GM12865 (cell line): ENCODE measurements around the gene DPP6.
A peak's percentile ranks its signal among the peaks of the same experiment; 100 is the strongest.

Source experiments
- DNase-seq: peaks from one replicate; pipeline ENCODE4 v3.0.0; 2010; ENCODE audit warnings: low read depth
- H3K4me3 ChIP-seq: 2 replicates; pipeline ENCODE4 v1.5.1; 2011; ENCODE audit warnings: mild to moderate bottlenecking, low read depth, low read length, control low read depth
- TF ChIP-seq, protein P1 (sequence below): IDR thresholded peaks from 2 replicates; pipeline ENCODE4 v1.5.1; 2011; ENCODE audit warnings: low read length, control low read depth, low read depth, inconsistent platforms; ENCODE audit not compliant: insufficient read depth; ENCODE audit errors: missing control alignments

Gene DPP6

DNA sequence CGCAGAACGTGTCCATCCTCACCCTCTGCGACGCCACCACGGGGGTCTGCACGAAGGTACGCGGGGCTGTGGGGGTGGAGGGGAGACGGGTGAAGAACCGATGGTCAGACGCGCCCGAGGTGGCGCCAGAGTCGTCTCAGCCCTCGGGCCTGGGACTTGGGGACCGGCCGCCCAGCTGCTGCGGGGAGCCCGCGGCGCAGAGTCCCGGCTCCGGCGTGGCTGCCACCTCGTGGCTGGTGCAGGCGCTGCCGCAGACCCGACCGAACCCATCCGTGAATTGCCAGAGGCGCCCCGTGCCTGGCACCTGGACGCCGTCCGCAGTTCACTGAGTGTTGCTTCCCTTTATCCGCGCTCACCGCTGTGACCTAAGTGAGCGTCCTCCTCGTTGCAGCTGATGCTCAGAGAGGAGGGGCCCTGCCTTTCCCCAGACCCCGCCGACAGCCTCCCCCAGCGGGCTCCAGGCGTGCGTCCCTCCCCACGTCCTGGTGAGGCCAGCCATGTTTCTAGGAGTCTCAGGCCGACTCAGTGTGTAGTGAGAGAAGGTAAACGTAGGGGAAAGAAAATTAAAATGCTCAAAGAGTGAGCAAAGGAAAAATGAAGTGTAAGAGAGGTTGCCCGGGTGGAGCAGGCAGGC is 742.1 kb downstream of the DPP6 start:
- no peak overlapping the region for H3K4me3 ChIP-seq
- DNase-seq: peak; percentile 11
- TF ChIP-seq, protein P1, sequence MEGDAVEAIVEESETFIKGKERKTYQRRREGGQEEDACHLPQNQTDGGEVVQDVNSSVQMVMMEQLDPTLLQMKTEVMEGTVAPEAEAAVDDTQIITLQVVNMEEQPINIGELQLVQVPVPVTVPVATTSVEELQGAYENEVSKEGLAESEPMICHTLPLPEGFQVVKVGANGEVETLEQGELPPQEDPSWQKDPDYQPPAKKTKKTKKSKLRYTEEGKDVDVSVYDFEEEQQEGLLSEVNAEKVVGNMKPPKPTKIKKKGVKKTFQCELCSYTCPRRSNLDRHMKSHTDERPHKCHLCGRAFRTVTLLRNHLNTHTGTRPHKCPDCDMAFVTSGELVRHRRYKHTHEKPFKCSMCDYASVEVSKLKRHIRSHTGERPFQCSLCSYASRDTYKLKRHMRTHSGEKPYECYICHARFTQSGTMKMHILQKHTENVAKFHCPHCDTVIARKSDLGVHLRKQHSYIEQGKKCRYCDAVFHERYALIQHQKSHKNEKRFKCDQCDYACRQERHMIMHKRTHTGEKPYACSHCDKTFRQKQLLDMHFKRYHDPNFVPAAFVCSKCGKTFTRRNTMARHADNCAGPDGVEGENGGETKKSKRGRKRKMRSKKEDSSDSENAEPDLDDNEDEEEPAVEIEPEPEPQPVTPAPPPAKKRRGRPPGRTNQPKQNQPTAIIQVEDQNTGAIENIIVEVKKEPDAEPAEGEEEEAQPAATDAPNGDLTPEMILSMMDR: peak; percentile 28

DNA sequence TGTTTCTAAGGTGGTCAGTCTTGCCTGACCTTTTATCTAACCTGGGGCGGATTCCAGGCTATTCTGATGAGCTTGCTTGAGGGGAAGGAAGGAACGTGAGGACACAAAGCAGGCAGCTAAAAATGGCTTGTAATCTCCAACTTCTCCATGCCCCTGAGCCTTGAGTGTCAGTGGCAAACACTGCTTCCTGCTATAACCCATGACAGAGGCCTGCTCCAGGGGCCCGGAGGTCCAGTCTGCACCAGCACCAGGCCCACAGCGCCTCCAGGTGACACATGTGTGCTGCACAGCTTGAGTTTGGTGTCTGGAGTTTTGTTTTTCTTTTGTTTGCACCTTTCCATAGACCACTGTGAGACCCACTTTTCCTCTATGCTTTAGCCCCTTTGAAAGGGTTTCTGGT is 742.8 kb downstream of the DPP6 start:
- no peak overlapping the region for H3K4me3 ChIP-seq
- no peak for DNase-seq
- TF ChIP-seq, protein P1: no peak

DNA sequence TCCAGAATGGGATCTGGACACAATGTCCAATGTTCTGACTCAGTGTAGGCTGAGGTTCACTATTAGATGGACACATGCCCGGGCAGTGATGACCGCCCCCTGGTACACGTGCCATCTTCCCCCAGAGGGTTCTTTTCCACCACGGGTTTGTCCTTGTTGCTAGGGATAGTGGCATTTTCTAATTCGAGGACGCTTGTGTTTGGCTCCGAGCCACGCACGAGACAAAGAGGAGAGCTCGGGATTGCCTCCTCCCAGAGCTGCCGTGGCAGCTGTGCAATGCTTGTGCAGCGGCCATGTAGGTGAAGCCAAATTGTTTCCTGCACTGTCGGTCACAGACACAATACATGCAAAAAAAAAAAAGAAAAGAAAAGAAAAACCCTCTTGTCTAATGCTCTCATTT is 743.2 kb downstream of the DPP6 start:
- H3K4me3 ChIP-seq: no peak overlapping the region
- TF ChIP-seq, protein P1: no peak
- DNase-seq: no peak

DNA sequence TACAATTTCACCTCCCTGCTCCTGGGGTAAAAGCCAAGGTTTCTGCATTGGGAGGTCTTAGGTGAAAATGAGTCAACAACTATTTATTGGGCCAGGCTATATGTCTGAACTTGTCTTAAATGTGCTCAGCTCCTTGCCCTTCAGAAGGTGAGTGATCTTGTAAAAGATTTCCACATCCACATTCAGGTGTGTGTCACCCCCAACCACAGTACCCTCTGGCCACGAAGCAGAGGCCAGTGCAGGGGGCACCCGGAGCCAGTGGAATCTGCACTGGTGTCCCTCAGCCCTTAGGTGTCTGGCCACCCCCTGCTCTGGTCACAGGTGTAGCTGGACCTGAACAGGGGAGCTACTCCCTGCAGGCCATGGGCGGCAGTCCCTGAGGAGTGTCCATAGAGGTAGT is 752.3 kb downstream of the DPP6 start:
- H3K4me3 ChIP-seq: no peak overlapping the region
- TF ChIP-seq, protein P1: no peak
- no peak for DNase-seq

DNA sequence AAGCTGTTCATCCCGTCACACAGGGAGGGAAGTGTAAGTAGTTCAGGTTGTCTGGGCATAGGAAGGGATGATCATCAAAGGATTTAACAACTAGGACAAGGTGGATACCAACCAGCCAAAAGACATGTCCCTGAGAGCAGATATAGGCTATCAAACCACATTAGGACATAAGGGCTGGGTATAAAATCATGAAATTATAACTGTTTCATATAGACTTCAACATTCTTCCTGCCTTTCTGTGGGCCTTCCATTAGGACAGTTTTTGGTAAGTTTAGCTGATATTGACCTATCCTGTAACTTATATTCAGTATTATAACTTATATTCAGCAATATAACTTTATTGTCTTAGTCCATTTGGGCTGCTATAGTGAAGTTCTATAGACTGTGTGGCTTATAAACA is 759.8 kb downstream of the DPP6 start:
- DNase-seq: no peak
- H3K4me3 ChIP-seq: no peak overlapping the region
- TF ChIP-seq, protein P1: no peak

DNA sequence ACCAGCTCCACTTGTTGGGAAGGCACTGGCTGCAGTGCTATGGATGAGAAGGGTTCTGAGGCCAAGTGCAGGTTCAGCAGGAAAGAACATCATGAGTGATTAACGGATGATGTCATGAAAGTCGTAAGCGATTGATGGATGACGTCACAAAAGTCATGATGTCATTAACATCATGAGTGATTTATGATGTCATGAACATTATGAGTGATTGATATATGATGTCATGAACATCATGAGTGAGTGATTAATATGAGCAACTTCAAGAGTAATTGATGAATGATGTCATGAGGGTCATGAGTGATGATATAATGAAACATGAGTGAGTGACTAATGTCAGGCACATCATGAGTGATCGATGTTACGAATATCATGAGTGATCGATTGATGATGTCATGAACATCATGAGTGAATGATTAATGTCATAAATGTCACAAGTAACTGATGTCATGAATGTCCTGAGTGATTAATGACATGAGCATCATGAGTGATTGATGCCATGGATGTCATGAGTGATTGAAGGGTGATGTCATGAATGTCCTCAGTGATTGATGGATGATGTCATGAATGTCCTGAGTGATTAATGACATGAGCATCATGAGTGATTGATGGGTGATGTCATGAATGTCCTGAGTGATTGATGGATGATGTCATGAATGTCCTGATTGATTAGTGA is 765.2 kb downstream of the DPP6 start:
- no peak for DNase-seq
- TF ChIP-seq, protein P1: no peak
- H3K4me3 ChIP-seq: no peak overlapping the region

DNA sequence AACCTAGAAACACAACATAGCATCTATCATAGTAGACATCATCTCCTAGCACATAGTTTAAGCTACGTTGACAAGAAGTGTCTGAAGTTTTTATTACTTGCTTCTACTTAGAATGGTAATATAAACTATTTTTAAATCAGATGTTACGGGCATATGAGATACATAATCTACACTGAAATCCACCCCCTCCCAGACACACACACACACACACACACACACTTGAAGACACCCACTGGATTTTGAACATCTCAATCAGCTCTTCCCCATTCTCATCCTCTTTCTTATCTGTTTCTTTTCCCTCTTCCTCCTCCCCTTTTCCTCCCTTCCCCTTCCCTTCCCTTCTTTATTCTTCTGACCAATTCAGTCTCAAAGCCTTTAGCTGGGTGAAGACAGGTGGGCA is 774.8 kb downstream of the DPP6 start:
- no peak overlapping the region for H3K4me3 ChIP-seq
- no peak for DNase-seq
- TF ChIP-seq, protein P1: no peak
